Measurements from ENCODE around the gene LRRC7.

GRCh38 chr1:70072231-70072751 lies 504.6 kb downstream of the LRRC7 start:
- TF ChIP-seq POLR2A (IDR thresholded peaks at IDR 0.05; ENCODE audit: low read length) (no peak), GATA1 (IDR thresholded peaks at IDR 0.05; ENCODE audit: low read depth, low read length) (no peak)

All from erythroblast (primary cell).